ENCODE data around the gene EVI5.

GRCh38 chr1:92831368-92831761, 46.5 kb upstream of the EVI5 start:
- TF ChIP-seq CTCF (IDR thresholded peaks at IDR 0.05; ENCODE audit: low read depth, low read length, poor library complexity, severe bottlenecking), result no peak
- TF ChIP-seq EZH2phosphoT487 (IDR thresholded peaks at IDR 0.05; ENCODE audit: borderline replicate concordance, low read length), result no peak
